Fibroblast of skin of left quadriceps (primary cell): ENCODE data around the gene BRSK2.

ENCODE experiments used
- DNase-seq, 2 experiments: peaks; one replicate each; pipeline ENCODE4 v3.0.0-alpha.2; 2013; ENCODE audit warnings: low read depth in 2 of 2

BRSK2 gene

DNA sequence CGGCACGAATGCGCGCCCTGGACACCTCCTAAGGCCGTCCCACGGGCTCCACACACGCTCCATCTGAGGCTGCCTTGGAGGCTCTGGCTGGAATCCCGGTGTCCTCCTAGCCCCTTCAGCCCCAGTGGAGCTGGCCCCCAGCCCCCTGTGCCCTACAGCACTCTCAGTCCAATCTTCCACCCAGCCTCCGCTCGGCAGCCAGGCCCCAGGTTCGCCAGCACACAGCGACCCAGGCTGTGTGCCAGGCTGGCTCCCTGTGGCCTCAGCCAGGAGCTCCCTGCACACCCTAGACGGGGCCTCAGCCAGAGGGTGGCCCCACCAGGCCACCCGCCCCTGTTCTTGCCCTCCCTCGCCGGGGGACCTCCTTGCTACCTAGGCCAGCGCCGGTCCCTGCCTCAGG is 78.3 kb downstream of the BRSK2 start:
- DNase-seq = no peak

DNA sequence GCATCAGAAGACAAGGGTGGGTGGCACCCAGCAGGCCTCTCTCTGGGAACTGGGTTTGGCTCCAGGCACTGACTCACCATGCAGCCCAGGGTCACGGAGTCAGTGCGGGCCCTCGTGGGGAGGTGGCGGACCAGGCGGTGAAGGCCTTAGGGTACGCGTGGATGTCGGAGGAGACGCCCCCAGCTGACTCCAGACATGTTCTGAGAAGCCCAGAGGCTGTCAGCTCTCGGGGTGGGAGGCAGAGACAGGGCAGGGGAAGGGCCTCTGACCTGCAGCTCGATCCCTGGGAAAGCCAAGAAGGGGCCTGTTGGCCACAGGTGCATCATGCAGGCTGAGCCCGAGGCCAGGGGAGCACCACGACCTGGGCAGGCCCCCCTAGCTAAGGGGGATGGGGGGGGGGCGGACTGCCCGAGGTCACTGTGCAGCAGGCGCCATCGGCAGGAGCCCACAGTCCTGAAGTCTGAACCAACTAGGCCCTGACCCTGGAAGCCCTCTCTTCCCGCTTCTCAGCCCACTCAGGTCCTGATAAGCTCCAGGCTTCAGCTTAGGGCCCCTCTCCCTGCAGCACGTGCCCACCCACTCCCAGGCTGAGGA is 78.8 kb downstream of the BRSK2 start:
- no peak for DNase-seq

DNA sequence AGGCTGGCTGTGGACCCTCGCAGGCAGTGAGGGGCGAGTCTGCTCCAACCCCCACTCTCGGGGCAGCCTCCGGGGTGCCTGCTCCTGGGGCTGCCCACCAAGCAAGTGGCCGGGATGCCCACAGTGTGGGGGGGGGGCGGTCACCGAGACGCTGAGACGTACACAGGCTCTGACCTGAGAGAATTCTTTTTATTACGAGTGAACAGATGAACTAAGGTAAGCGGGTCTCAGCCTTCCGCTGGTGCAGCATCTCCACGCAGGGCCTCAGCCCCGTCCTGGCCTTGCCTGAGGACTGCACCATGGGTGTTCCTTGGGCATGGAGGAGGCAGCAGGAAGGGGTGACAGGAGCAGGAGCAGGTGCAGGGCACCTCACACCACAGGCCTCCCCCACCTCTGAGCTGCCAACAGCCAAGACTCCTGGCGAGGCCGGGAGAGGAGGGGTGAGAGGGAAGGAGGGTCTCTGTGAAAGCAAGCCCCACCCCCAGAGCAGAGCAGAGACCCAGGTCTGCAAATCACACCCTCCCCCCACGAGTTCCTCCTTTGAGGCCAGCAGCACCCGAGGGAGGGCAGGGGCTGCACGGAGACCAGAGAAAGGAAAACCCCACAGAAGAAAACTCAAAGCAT is 79.7 kb downstream of the BRSK2 start:
- DNase-seq = no peak

DNA sequence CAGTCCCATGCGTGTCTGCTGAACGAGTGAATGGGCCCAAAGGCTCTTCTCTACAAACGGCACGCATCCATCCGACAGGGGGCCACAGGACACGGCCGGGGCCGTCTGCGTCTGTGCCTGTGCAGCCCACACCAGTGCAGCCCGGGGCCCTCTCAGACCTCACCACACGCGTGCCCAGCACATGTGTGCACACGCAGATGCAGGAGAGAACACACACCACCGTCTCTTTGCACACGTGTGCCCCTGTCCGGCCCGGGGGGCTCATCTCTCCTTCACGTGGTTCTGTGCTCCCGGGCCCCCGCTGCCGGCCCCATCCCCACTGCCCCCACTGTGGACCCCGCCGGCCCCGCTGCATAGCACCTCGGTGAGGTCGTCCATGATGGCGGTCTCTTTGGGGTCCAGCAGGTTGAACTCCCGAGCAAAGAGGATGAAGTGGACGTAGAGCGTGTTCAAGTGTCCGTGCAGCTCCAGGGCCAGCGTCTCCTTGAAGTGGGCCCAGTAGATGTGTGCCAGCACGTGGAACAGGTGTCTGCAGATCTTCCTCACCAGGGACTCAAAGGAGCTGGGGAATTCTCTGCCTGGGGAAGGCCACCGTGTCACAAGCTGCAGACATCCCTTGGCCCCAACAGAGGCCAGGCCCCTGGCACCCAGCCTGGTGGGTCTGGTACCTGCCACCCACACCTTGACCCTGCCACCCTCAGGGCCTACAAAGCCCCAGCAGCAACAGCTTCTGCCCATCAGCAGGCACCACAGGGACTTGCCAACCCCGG is 80.4 kb downstream of the BRSK2 start:
- DNase-seq = no peak

DNA sequence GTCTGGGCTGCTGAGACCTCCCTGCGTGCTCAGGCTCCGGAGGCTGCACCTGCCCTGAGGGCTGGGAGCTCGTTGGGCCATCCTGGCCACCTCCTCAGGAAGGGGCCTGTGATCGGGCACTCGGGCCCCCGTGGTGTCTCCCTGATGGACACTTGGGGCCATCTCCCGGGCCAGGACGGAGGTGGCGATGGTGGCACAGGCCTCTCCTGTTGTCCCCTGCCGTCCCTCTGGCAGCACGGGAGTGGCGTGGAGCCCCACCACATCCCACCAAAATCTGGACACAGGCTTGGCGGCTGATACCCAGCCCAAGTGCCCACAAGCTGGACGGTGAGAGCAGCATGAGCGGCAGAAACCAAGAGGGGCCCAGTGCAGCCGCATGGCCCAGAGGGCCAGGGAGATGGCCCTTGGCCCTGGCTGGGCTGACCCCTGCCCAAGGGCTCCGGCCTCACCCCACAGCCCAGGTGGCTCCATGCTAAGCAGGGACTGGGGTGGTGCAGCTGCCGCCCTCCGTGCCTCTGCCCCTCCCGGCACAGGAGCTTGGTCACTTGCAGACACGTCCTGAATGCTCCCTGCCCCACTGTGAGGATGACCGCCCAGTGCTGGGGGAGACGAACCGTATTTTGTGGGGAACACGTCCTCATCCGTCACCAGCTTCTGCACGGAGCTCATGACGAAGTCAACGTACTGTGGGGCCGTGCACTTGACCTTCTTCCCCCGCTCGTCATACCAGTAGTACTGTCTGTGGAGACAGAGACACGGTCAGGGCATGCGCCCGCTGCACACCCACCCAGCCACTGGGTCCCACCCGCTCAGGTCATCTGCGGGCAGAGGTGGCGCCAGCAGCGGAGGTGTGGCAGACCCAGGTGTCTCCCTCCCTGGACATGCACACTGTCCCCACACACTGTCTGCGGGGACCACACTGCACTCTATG is 81.2 kb downstream of the BRSK2 start:
- no peak for DNase-seq

DNA sequence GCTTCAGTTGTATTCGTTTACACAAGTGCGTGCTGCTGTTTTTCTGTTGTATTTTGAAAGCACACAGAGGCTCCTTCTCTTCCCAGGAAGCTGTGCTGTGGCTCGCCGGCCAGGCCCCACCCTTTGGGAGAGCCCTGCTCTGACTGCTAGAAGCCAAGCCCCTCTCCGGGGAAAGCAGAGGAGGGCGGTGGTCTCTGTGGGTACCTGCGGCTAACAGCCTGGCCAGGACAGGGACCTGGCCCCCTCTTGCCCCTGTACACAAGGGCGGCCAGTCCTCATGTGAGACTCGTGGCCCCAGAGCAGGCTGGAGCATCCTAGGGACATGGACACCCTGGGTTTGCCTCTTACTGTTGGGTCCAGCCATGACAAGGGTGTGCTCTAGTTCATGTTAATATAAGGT is 82.0 kb downstream of the BRSK2 start:
- no peak for DNase-seq

DNA sequence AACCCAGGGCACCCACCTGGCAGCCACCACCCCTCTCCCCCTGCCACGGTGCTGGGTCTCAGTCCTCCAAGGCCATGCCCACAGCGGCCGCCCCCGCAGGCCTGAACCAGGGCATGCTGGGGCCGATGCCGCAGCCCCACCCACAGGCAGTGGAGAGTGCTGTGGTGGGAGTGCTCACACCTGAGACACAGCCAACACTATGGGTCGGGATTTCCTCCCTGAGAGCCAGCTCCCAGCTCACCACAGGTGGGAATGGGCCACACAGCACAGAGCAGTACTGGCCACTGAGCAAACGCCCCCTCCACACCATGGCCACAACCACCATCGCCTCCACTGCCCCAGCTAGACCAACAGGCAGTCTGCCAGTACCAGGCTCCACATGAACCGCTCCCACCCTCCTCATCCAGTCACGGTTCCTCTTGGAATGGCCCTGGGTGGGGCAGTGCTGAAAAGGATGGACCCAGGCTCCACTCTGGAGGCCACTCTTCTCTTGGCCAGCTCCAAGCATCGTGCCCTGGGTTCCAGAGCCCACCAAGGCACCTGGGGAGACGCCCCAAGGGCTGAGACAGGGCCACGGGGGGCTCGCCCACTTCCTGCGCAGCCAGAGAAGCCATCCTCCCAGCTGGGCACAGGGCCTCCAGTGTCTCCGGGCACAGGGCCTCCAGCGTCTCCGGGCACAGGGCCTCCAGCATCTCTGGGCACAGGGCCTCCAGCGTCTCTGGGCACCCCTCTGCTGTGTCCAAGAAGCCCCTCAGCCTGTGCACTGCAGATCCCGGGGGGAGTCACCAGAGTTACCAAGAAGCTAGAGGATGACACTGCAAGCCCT is 82.7 kb downstream of the BRSK2 start:
- DNase-seq = no peak

DNA sequence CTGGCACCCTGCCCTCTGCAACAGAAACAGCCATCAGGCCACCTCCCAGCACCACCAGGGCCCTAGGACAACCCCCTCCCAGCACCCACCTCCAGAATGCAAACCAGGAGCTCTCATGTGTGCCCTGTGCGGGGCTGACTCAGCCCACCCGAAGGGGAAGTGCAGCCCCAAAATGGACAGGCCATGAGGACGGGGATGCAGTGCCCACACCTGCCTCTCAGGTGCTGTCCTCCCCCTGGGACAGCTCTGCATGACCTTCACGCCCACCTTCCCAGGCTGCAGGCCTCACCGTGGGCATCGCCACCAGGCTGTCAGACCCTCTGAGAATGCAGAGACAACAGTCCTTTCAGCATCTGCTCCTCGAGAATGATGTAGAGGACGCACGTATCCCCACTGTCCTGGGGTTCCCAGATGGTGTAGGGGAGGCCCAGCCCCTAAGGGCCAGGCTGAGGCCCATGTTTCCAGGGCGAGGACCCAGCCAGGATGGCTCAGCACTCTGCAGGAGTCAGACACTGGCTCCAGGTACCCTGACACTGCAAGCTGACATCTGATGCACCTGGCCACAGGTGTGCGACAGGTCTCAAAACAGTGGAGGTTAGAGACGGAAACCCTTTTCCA is 83.4 kb downstream of the BRSK2 start:
- no peak for DNase-seq

DNA sequence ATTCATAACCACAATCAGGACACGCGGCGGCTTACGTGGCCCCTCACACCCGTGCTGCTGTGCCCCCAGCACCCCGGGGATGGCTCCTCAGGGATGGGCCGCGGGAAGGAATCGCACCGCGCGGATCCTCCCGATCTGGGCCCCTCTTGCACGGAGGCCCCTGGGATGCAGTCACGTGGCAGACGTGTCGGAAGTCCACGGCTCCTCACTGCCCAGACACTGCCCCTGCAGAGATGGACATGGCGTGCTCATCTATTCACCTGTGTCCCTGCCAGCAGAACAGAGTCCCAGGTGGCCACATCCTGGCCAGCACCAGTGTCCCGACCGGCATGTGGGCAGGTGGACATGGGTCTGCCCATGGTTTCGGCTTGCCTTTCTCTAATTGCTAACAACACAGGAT is 84.1 kb downstream of the BRSK2 start:
- no peak for DNase-seq

DNA sequence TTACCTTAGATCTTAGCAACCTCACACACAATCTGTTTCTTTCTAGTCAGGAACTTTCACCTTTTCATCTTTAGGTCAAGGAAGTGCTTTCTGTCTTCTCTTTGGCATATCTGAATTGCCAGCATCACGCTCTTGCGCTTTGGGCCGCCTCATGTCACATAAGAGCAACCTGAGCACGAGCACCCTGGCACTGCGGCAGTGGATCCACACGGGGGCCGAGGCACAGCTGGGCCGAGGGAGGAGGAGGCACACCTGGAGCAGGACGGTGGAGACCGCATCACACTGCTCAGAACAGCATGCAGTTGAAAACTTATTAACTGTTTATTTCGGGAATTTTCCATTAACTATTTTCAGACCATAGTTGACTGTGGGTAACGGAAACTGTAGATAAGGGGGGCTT is 86.1 kb downstream of the BRSK2 start:
- no peak for DNase-seq

DNA sequence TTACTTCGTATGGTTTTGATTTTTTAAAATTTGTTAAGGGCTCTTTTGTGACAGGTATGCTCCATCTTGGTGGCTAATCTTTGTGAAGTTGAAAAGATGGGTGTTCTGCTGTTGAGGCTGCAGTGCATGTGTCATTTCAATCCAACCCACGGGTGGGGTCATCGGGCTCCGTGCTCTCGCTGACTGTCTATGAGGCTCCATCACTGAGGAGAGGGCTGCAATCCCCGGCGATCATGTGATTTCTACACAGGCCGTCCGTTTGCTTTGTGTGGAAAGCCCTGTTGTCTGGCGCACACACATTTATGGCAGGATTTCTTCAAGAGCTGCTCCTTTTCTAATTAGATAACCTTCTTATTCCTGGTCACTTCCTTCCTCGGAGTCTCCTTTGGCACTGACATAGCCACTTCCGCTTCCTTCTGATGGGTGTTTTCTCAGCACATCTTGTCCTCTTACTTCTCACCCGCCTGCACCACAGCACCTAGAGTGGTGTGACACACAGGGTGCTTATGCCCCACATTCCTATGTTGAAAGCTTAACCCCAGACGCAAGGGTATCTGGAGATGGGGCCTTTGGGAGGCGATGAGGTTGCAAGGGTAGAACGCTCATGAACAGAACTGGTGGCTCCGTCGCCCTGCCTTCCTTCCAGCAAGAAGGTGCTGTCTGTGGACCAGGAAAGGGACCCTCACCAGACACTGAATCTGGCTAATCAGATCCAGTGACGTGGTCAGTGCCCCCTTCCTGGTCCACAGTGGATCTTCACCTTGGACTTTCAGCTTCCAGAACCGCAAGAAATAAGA is 87.4 kb downstream of the BRSK2 start:
- no peak for DNase-seq

DNA sequence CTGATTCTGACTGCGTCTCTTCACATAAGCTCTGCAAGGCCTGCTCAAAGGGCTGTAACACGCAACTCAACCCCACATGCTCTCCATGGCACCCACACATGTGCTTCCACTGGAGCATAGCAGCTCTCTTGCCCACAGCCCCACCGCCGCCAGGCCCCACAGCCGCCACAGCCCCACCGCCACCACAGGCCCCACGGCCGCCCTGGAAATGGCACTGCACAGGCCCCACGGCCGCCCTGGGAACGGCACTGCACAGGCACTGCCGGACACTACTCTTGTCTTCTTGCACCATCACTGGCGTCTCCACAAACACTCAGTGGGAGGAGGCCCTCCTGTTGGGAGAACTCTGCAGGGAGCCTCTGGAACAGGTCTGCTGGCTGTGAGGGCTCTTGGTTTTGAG is 88.3 kb downstream of the BRSK2 start:
- no peak for DNase-seq

DNA sequence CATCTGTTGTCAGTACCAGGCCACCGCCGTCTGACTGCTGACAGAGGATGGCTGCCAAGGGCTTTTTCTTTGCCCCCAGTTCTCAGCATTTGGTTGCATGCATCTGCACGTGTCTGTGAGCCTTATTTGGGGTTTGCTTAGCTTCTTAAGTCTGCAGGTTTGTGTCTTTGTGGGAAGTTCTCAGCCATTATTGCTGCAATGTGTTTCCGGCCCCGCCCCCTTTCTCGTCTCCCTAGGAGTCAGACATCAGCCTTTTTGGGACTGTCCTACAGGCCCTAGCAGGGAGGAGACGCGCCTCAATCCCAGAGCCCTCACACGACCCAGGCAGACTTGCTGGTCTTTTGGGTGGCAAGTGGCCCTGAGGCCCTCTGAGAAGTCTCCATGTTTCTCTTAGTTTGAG is 88.8 kb downstream of the BRSK2 start:
- DNase-seq = no peak

DNA sequence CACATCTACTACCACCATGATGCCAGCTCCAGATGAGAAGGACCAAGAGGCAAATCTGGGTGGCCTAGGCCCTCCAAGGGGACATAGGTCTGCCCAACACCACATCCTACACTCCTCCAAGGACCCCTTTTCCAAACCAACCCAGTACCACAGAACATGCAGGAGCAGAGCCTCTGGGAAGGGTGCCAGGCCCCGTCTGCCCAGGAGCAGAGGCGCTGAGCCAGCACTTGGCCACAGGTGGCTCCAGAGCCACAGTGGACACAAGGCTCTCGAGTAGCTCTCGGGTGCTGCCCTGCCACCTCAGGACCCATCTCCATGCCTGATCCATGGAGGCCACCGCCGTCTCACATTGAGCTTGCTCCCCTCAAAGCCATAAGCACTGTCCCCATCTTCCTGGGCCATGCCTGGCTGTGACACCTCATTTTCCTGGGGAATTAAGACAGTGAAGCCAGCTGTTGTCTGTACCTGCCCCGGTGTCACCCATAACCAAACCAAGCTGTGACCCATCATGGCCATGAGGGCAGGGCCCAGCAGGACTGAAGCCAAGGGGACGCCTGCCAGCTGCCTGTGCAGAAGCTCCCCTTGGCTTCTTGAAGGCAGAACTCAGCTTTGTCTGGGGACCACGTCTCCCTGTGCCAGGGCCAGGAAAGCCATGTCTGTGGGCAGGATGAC is 89.4 kb downstream of the BRSK2 start:
- no peak for DNase-seq

DNA sequence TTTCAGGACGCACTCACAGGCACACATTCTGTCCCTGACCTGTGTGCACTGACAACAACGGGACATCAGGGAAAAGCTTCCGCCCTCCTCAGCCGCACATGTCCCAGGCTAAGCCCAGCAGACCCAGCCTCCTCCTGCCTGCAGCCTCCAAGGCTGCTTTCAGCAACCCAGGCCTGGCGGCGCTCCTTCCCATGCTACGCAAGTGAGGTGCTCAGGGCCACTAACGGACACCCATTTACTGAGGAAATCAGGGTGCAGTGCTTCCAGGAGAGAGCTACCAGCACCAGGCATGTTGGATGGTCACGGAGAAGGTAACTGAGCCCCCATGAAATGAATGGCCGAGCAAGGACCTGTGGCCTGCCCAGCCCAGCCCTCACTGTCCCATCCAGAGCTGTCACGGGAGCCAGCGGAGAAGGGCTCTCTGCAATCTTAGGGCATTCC is 90.0 kb downstream of the BRSK2 start:
- no peak for DNase-seq

DNA sequence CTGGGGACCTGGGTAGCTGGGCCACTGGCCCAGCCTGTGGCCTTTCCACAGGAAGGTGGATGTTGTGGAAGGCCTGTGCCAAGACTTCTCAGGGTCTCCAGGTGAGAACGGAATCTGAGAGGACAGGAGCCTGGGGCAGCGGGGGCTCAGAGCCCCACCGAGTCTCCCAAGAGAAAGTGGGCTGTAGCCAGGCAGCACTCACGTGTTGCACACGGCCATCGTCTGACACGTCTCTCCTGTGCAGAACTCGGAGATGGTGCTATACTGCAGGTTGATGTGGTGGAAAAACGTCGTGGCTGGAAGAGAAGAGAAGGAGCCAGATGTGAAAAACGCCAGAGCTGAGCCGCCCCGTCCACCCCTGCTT is 90.4 kb downstream of the BRSK2 start:
- no peak for DNase-seq

DNA sequence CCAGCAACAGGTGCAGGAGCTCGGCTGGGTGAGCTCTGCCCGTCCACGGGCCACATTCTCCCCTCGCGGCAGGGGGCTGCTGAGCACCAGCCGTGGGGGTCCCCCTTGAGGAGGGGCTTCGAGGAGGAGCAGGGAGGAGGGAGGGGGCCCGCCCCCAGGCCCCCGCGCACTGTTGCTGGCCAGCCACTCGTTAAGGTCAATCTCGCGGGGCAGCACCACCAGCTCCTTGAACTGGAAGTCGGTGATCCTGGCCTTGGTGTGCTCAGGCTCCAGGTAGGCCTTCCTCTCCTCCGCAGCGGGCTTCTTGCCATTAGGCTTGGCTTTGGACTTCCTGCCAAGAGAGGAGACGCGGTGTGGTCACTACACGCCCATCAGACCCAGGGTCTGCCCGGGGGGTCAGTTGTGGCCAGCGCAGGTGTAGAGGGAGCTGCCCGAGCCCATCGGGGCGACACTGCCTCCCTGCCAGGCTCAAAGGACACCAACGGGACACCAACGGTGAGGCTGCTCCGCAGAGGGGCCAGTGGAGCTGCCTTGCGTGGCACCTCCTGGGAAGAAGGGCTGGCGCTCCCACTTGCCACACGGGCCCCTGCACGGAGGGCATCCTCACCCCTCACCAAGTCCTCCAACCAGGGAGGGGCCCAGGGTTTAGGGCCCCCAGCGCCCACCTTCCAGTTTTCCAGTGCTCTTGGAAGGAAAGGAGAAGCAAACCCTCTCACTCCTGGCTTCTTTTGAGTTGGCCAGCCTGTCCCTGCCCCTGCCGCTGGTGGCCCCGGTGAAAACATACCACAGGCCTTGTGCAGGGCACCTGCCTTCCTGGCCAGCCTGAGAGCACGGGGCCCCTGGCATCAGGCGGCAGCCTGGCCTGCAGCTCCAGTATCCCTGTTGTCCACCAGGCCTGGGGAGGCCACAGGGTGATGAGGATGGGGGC is 91.1 kb downstream of the BRSK2 start:
- no peak for DNase-seq

DNA sequence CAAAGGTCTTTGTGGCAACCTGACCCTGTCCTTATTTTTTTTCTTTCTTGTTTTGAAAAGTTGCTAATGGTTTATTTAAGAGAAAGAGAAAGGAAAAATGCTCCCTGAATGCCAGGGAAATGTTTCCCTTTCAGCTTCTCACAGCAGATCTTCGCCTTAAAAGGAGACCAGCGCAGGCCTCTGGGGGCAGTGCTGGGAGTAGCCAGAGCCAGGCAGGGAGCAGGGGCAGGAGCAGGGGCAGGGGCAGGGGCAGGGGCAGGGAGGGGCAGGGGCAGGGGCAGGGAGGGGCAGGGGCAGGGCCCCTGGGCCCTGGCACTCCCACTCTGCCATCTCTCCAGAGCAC is 91.7 kb downstream of the BRSK2 start:
- DNase-seq = no peak
